Measurements from ENCODE around the gene CCDC116. TPM values are rescaled to one million over a fixed set of nuclear protein-coding genes. Genes with fewer than 3 reads are reported as not detected.

Gene CCDC116
- total RNA-seq, 1 donor from 2014 or later, result 0.17 TPM

DNA sequence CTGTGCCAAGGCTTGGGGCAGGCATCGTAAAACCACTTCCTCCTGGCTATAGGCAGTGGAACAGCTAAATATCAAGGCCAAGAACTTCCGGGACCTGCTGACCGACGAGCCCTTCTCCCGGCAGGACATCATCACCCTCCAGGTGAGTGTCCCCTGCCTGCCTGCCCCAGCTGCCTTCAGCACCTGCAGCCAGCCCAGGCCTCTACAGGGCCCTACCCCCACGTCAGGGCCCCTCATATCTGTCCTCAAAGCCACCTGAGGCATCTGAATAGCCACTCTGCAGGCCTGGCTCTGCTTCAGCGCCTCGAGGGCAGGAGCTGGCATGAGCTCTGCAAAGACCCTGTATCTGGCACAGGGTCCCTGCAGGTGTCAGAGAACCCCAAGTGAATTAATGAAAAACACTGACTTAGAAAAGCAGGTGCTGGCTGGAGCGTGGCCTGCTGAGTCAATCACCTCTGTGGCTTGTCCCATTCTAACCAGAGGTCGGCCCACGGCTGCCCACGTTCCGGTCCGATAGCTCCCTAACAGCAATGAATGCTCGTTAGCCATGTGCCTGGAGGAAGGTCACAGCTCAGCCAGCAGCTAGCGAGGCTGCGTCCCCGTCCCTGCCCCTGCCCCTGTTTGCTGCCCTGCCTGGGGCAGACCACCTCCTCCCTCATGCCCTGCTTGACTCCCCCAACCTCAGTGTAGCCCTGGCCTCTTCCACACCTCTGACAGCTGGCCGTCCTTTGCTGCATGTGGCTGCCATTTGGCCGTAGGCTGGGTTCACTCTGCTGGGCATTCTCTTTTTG lies 50.0 kb downstream of the CCDC116 start:
- no peak for DNase-seq

DNA sequence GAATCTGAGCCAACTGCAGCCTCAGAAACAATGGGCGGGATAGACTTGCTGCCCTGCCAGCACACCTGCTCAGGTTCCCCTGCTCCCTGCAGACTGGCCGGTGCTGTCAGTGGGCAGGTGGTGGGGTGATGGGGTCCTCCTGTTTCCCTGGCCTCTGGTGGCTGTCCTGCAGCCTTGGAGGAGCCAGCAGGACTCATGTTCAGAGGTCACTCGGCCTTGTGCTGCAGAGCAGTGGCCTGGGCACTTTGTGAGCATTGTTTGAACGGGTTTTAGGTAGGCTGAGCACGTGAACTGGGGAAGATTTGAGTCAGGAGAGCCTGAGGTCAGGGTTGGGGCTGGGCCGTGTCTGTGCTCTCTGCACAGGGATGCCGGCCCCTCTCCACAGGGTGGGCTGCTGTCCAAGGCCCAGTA lies 50.8 kb downstream of the CCDC116 start:
- DNase-seq, result no peak

DNA sequence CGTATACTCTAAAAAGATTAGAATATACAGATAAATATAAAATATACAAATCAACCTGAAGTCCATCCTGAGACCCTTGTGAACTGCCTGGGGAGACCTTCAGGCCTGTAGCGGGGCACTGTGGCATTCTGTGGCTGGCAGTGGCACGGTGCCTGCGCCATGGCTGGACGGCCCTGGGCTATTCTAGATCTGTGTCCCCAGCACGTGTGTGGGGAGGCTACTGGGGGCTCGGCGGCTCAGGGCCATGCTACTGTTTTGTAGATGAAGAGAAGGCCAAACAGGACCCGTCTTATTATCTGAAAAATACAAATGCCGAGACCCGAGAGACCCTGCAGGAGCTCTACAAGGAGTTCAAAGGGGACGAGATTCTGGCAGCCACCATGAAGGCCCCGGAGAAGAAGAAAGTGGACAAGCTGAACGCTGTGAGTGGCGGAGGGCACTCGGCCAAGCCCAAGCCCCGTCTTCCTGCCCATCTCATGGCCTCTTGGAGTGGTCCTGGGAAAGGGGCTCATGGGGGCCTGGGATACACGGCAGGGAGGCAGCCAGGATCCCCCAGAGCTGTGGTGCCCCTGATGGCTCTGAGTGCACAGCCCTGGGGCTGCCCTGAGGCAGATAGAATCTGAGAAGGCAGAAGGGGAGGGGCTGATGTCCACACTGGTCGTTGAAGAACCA lies 52.1 kb downstream of the CCDC116 start:
- DNase-seq, result no peak

GRCh38 chr22:21685164-21685513 lies 52.6 kb downstream of the CCDC116 start:
- no peak for DNase-seq

- no peak for DNase-seq
Observed at GRCh38 chr22:21686193-21686608, 53.6 kb downstream of the CCDC116 start.

Other genes with a start within 250 kb of the CCDC116 start
- 0.09 and 0.34 TPM in 2 replicates for gene RIMBP3B, start 249.0 kb upstream of the CCDC116 start, total RNA-seq
- 3.9 and 4.4 TPM in 2 replicates for gene HIC2, start 215.4 kb upstream of the CCDC116 start, total RNA-seq
- 0.60 and 0.68 TPM in 2 replicates for gene TMEM191C, start 165.4 kb upstream of the CCDC116 start, total RNA-seq
- 0.09 and 0.17 TPM in 2 replicates for gene RIMBP3C, start 81.3 kb upstream of the CCDC116 start, total RNA-seq
- 33.5 and 50.3 TPM in 2 replicates for gene UBE2L3, start 65.0 kb upstream of the CCDC116 start, total RNA-seq
- gene YDJC, start 2.7 kb upstream of the CCDC116 start, total RNA-seq, result 21.3 and 25.0 TPM in 2 replicates
- gene SDF2L1, start 9.5 kb downstream of the CCDC116 start, total RNA-seq, result 31.1 and 35.3 TPM in 2 replicates
- gene PPIL2, start 33.3 kb downstream of the CCDC116 start, total RNA-seq, result 16.7 and 28.9 TPM in 2 replicates
- 5.1 and 7.8 TPM in 2 replicates for gene YPEL1, start 103.0 kb downstream of the CCDC116 start, total RNA-seq
- gene MAPK1, start 234.9 kb downstream of the CCDC116 start, total RNA-seq, result 72.0 and 119 TPM in 2 replicates

All from dermis blood vessel endothelial cell (primary cell).